ENCODE data around the gene RNF14.

RNF14 gene

GRCh38 chr5:142017832-142018427 is 49.0 kb downstream of the RNF14 start:
- H3K4me3 ChIP-seq (ENCODE audit: control insufficient read depth, low read depth, low read length) = no peak overlapping the region
- DNase-seq (ENCODE audit: low read depth) = peak; percentile 53
- no peak for TF ChIP-seq CTCF (conservative IDR thresholded peaks at IDR 0.05; ENCODE audit: control insufficient read depth, insufficient read depth, low read depth, low read length)

- no peak for DNase-seq (ENCODE audit: low read depth)
- H3K4me3 ChIP-seq (ENCODE audit: control insufficient read depth, low read depth, low read length) = no peak overlapping the region
- no peak for TF ChIP-seq CTCF (conservative IDR thresholded peaks at IDR 0.05; ENCODE audit: control insufficient read depth, insufficient read depth, low read depth, low read length)
These were observed 51.3 kb downstream of the RNF14 start for GRCh38 chr5:142020122-142020659.

- TF ChIP-seq CTCF (conservative IDR thresholded peaks at IDR 0.05; ENCODE audit: control insufficient read depth, insufficient read depth, low read depth, low read length) = no peak
- H3K4me3 ChIP-seq (ENCODE audit: control insufficient read depth, low read depth, low read length) = no peak overlapping the region
- DNase-seq (ENCODE audit: low read depth) = no peak
These were observed 54.9 kb downstream of the RNF14 start for GRCh38 chr5:142023836-142024235.

- DNase-seq (ENCODE audit: low read depth) = peak; percentile 77
- no peak for TF ChIP-seq CTCF (conservative IDR thresholded peaks at IDR 0.05; ENCODE audit: control insufficient read depth, insufficient read depth, low read depth, low read length)
- peak overlapping the region; percentile 64 for H3K4me3 ChIP-seq (ENCODE audit: control insufficient read depth, low read depth, low read length)
These were observed 55.9 kb downstream of the RNF14 start for GRCh38 chr5:142024771-142025304.

GRCh38 chr5:142025637-142026036 is 56.7 kb downstream of the RNF14 start:
- H3K4me3 ChIP-seq (ENCODE audit: control insufficient read depth, low read depth, low read length) = peak overlapping the region; percentile 64
- no peak for TF ChIP-seq CTCF (conservative IDR thresholded peaks at IDR 0.05; ENCODE audit: control insufficient read depth, insufficient read depth, low read depth, low read length)
- no peak for DNase-seq (ENCODE audit: low read depth)

- no peak for TF ChIP-seq CTCF (conservative IDR thresholded peaks at IDR 0.05; ENCODE audit: control insufficient read depth, insufficient read depth, low read depth, low read length)
- H3K4me3 ChIP-seq (ENCODE audit: control insufficient read depth, low read depth, low read length) = no peak overlapping the region
- no peak for DNase-seq (ENCODE audit: low read depth)
These were observed 63.2 kb downstream of the RNF14 start for GRCh38 chr5:142032150-142032549.
